Stimulated activated CD4-positive, alpha-beta T cell treated with anti-CD3 and anti-CD28 coated beads, Interleukin-1b, Interleukin-23, amount 100 ng/mL, for 4 hours (primary cell): ENCODE results near the gene ZNRF3.

Experiments used
- DNase-seq, 2 donors: peaks; one replicate each; pipeline ENCODE4 v3.0.0-alpha.2; 2020; ENCODE audit warnings: low read depth in 2 of 2

The ZNRF3 gene

DNA sequence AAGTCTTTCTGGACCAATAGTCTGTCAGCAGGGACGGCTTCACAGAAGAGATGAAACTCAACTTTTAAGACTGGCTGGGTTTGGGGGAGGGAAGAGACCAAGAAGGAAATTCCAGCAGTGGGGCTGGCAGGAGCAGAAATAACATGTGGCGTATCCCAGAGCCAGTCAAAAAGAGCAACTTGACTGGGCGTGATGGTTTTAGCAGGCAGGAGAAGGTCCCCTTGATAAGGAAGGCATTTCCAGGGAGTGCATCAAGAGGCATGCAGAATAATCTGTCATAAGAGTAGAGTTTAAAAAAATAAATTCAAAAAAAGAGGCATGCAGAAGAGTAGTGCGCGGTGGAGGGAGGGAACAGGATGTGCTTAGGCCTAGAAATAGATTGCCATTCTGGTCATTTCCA is 125.8 kb downstream of the ZNRF3 start:
- no peak for DNase-seq

- no peak for DNase-seq
Measured at GRCh38 chr22:29011240-29012100, 128.1 kb downstream of the ZNRF3 start.

DNA sequence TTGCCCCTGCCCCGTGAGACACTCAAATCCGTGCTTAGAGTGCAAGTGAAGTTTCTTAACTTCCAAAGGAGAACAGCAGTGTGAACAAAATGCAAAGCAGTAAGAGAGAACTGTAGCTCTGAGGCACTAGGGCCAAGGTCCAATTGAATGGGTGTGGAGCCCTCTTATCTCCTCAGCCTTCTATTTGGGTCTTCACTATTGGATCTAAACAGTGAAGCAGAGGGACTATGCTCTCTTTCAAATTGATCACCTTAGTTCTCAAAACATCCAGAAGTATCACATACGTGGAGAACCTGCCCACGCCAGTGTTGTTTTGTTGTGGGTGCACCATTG is 128.7 kb downstream of the ZNRF3 start:
- DNase-seq: no peak

DNA sequence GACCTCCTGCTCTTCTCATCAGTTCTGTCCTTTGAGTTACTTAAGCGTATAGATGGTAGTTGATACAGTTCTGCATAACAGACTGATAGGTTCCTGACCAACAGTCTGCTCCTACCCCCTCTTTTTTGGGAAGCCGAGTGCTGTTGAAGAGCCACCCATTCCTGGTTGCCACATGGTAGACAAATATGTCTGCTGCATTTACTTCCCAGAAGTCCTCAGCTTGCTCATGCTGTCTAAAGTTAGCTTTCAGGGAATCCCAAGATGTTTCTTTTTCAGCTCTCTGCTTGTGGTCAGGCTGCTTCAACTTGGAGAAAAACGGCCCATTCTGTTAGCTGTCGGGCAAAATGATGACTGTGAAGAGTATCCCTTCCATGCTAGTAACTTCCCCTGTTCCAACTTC is 129.6 kb downstream of the ZNRF3 start:
- no peak for DNase-seq

DNA sequence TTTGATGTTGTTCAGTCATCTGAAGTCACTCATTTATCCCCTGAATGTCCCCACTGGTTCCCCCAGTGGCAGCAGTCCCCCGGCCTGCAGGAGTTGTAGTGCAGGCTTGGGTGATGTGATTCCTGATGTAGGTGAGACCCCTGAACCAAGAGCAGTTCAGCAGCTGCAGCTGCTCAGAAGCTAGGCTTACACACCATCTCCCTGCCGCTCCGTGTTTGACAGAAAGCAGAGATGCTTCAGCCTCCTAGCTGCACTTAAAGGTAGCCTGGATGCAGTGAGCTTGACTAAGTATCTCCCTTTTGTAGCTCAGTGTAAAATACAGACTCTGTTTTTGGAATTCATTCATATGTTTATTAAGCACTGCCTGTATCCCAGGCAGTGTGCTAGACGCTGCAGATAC is 130.9 kb downstream of the ZNRF3 start:
- no peak for DNase-seq

DNA sequence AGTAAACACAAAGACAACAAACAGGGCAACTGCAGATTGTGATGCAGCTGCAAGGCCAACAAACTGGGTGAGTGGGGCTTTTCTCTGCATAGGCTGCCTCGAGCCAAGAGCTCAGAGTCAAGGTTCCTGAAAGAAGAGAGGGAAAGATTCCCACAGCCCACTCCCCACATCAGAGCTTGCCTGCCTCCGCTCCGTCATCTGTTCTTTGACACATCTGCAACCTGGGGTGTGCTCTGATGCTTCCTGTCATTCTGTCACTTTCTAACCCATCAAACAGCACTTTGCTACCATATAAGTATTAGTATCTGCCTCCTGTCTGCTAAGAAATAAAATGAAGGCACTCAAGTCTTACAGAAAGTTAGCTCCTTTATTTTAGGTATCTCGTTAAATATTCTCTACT is 131.4 kb downstream of the ZNRF3 start:
- no peak for DNase-seq

DNA sequence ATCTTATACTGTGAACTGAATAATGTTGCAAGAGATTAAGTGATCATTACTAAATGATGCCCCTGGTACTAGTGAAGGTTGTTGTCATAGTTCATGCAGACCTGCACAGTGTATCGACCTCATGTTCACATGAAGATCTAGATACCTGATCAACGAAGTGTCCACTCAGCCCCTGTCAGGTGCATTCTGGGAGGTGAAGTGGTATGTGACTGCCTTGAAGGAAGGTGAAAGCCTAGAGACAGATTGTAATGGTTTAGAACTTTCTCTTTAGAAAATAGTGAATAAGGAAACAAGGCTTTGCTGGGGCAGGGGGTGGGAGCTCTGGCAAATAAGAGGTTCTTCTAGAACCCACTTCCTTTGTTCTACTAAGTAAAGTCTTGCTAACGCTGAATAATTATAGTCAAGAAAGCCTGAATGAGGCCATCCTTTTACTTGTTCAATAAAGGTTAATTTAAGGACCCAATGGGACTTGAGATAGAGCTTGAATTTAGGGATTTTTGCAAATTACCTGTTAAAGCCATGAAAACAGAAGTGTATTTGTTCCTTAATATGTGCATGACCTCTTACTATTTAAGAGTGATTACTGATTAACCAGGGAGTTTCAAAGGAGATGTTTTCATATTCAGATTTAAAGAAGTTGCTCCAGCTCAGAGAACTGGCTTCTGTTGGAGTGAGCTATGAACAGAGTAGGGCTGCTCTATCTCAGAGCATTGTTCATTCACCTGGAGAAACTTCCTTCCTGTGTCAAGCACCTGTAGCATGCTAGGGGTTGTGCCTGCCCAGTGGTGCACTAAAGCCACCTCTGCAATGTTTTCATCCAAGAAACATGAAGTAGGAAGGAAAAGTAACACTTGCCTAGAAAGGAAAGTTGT is 132.9 kb downstream of the ZNRF3 start:
- DNase-seq: no peak

DNA sequence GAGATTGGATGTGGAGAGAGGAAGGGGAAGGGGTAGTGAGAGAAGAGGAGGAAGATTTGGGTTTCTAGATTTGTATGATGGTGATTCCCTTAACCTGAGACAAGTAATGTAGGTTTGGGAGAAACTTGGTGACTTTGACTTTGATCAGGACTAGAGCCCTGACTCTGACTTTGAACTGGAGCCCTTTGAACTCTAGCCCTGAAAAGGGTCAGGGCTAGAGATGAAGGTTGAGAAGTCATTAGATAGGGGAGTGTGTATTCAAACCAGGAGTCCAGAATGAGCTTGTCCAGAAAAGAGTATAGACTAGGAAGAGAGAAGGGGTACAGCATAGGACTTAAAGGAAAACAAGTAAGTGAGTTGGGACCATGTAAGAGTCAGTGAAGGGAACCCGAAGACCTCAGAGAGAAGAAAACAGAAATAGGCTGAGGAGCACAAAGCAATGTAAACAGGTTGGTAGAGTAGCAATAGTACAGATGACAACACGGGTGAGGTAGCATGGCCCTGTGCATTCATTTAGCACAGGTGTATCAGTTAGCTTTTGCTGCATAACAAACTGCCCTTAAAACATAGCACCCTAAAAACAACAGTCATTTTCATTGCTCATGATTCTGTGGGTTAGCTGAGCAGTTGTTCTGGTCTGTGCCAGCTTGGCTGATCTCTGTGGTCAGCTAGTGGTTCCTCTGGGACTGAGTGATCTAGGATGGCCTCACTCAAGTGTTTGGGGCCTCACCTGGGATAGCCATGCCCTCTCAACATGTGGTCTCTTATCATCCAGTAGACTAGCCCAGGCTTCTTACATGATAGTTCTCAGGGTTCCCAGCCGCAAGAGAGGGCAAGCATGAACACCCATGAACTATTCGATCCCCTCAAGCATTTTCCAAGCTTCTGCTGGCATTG is 135.2 kb downstream of the ZNRF3 start:
- DNase-seq: no peak

DNA sequence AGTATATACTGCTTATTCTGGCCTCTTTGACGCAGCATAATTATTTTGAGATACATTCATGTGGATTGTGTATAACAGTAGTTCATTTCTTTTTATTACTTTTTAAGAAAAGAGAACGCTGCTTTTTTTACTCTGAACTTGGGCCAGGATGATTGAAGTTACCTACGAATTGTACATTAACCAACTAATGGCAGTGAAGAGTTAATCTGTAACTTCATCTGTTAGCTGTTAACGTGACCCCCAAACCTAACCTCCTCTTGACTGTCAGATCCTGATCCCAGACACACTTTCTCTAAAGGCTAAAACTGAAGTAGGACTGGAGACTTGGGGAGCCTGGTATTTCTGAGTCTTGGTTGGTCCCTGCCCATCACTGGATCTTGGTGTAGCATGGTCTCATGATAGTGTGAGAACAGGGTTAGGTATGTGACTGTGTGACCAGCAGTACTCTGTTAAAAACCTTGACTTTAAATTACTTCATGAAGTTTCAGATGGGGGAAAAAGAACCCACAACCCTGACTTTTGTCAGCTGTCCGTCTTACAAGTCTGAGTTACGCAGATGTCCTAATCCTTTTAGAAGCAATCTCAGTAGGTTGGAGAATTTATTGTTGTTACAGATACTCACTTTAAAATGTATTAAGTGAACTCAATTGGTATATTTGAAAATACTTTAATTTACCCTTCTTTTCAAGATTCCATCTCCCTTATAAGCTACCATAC is 138.9 kb downstream of the ZNRF3 start:
- no peak for DNase-seq

GRCh38 chr22:29023172-29023796 is 139.9 kb downstream of the ZNRF3 start:
- DNase-seq: no peak

DNA sequence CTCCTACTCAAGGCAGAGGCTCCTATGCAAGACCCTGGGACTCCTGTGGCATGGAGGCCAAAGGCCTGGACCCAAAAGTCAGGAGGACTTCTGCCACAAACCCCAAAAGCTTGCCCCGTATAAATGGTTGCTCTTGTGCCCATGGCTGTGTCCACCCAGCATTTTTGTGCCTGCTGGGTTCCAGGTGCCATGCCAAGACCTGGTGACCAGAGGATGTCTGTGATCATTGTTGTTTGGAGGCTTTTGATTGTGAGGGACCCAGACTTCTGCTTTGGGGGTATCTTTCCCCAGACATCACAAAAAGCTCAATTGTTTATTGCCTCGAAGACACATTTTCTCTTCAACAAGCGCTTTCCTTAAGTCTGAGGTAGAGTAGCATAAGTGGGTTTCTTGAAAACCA is 143.2 kb downstream of the ZNRF3 start:
- no peak for DNase-seq

- DNase-seq: no peak
Measured at GRCh38 chr22:29028468-29028867, 145.1 kb downstream of the ZNRF3 start.

- DNase-seq: no peak
Measured at GRCh38 chr22:29029202-29030000, 146.0 kb downstream of the ZNRF3 start.

DNA sequence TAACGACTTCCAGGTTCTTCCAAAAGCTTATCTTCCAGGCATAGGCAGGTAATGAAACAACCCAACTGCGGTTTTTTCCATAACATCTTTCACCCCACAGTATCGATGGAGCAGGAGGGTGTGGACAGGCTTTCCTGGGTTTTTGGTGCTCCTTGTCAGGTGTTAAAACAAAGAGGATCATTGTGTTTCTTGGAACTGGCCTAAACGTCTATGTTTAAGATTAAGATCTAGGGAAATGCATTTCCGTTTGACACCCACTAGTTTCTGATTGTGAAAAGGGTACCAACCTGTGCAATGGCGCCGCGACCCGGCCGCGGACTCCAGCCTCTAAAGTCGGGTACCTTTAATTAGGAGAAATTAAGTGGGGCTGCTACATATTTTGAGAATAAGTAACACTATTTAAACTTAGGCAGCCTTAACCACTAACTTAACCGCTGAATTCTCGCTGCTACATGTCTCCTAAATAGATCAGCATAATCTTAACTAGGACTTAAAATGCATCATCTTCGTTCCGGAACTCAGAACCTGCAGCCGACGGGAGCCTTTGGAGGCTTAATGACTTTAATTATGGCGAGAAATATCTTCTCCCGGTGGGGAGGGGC is 146.7 kb downstream of the ZNRF3 start:
- DNase-seq: no peak

DNA sequence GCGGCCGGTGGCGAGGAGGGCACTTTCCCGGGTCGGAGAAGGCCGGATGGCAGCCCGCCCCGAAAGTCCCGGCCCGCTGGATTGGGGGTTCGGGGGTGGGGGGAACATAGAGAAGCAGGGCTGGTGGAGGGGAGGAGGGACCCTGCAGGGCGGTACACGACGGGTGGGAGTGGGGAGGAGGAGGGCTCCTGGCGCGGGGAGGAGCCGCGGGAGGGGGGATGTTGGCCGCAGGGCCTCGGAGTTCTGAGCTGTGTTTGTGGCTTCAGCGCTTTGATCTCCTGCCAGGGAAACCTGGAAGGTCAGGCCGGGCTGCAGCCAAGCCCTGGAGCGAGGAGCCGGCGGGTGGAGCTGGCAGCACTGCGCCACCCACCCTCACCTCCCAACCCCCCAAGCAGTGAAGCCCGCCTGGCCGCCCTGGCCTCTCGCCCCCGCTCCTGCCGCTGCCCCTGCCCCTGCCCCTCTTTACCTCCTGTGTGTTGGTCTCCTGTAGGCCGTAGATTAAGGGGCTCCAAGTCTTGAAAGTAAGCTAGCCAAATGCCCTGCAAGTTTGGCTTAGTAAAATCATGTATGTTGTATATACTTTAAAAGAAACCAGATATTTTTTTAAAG is 147.3 kb downstream of the ZNRF3 start:
- DNase-seq: no peak

DNA sequence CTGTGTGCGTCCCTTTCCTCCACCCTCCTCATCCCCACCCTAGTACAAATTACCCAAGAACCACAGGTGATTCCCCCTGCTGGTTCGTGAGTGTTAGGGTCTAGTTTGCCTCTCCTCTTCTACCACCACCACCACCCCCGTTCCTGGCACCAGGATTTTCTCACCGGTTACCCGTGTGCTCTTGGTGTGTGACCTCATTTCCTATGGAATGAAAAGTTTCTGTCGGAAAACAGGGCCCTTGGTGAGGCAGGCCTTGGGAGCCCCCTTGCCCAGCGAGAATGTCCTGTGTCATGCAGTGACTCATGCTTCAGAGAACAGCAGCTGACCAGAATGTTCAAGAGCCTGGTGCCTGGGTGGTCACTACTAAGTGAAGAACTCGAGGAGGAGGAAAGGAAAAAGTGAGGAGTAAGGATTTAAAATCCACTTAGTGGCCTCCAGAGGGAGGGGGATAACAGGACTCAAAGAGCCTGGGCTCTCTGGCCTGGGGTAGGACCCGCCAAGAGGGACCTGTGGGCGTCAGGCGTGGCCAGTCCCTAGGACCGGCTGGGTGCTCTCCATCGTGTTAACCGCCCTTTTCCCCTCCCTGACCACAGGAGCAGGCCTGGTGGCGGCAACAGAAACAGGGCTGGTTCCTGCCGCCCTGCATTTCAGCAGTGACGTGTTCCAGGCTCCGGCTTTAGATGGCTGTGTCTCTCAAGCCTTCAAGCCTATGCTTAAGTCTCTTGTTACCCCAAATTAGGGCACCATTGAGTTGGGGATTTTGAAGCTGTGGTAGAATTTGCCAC is 148.0 kb downstream of the ZNRF3 start:
- no peak for DNase-seq

DNA sequence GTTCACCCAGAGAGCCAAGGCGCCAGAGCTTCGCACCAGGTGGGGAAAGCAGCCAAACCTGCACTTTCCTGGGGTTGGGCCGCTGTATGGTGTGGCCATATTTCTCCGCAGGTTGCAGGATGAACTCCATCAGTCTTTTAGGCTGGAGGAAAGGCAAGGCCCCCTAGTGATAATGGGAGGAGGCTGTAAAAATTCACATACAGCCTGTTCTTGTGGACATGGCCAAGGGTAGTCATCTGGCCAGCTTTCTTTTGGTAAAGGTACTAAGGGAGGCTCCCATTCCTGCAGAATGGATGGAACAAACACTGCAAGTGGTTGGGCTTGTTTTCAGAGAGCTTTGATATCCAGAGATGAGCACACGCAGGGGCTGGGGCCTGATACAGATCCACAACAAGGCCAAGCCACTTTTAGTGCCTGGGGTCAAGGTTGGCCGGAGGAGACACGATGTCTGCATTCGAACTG is 148.7 kb downstream of the ZNRF3 start:
- no peak for DNase-seq

DNA sequence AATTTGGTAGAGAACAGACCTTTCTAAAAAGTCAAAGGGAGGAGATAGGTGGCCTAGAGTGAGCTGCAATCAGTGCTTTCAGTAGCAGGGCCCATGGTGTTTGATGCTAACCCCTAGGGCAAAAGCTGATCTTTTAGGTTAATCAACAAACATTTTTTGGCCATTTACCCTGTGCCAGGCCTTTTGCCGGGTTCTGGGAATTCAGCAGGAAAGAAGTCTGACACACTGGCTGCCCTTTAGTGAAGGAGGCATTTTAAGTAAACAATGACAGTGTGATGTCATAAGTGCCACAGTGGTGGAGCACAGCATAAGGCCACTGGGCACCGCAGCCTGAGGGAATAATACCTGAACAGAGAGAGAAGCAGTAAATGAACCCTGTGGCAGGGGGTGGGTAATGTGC is 149.2 kb downstream of the ZNRF3 start:
- DNase-seq: no peak
